ENCODE results near the gene LCN10.
A peak's percentile ranks its signal among the peaks of the same experiment; 100 is the strongest.
"Not testable (repeated sequence)": the region's sequence is repeated elsewhere in the genome, so short reads cannot be mapped to it uniquely, and the experiment has no call there.

Gene LCN10

DNA sequence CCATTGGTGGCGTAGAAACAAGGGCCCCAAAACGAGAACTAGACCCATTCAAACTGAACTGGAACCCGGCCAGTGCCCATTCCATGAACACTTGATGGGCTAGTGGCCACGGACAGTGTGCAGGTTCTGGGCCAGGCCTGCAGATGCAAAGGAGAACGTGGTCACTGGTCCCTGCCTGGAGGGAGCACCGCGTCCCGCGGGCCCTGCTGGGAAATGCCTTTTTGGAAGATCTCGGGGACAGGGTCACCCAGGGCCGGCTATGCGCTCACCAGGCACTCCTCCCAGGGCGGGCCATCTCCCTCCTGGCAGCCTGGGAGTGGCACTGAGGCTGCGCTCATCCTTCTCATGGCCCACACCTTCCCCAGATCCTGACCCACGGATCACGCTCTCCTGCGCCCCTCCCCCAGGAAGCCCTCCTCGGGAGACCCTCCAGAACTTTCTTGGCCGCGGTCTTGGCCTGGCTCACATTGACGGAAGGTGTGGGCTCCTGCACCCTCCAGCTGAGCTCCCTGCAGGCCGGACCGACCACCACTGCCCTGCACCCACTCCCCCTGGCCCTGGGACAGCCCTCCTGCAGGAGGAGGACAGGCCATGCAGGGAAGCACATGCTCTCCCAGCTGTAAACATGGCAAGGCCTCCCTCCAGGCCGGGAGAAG is 33.2 kb downstream of the LCN10 start:
- intact Hi-C loops (cut with DNase I): no loop called here
- no peak for DNase-seq

DNA sequence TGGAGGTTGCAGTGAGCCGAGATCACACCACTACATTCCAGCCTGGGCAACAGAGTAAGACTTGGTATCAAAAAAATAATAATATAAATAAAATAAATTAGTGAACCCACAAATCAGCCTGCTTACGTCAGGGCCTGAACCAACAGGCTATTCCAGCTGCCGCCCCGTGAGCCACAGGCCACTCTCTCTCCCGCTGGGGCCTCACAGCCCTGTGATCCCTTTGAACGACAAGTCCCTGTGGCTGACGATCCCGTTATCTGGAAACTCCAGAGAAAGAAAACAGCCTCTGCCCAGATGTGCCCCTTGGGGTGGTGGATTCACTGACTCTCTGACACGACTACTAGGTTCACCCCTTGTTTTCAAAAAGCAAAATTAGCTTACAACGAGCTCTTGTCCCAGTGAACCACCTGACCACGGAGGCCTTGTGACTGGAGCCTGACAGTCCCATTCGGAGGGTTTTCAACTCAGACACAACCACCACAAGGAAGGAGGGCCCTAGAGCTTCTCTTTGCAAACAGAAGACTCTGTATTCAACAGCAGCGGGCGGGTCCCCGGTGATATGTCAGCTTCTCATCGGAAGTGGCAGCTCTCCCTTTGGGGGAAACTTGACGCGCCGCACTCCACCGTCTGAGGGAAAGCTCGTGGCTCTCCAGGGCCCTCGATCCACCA is 34.8 kb downstream of the LCN10 start:
- peak in 1 of 10 donors; percentile 70 for DNase-seq
- intact Hi-C loops (cut with DNase I): no loop called here

DNA sequence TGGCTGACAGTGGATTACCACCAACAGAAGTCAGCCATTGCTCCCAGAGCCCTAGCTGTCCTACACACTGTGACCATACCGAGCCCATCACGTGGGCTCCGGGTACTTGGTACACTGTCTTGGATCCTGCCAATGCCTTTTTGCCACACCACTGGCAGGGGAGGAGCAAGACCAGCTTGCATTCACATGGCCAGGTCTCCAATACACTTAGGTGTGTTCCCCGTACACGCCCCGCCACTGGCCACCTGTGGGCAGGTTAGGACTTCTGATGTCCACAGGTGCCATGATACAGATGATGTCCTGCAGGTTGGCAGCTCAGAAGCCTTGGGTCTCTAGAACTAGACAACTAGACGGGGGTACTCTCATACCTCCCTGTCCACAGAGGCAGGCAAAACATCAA is 35.7 kb downstream of the LCN10 start:
- DNase-seq: no peak
- intact Hi-C loops (cut with DNase I): no loop called here

DNA sequence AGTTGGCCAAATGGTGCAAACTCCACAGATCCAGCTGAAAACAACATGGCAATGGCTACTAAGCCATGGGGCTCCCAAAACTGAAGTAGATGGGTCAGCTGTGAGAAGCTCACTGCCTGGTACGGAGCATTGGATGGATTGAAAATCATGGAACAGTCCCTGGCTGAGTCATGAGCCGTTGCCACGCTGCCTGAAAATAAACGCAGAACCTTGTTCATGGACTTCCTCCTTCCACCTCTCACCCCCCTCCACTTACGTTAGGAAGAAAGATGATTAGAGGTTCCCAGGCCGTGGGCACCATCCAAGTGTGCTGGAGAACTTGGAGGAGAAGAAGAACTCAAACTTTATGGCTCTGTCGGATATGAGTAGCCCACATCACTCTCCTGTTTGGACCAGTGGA is 37.2 kb downstream of the LCN10 start:
- intact Hi-C loops (cut with DNase I): no loop called here
- DNase-seq: no peak

DNA sequence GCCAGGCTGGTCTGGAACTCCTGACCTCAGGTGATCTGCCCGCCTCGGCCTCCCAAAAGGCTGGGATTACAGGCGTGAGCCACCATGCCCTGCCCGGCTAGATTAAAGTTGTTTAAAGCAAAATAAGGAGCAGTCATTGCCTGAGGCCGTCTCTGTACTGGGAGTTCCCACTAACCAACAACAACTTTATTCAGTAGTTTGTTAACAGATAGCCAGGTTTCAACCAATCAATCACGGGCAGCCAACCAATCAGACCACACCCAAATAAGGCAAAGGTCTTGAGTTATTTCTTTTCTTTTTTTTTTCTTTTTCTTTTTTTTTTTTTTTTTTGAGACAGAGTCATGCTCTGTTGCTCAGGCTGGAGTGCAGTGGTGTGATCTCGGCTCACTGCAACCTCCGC is 38.0 kb downstream of the LCN10 start:
- intact Hi-C loops (cut with DNase I); DNase-seq: not testable (repeated sequence)

DNA sequence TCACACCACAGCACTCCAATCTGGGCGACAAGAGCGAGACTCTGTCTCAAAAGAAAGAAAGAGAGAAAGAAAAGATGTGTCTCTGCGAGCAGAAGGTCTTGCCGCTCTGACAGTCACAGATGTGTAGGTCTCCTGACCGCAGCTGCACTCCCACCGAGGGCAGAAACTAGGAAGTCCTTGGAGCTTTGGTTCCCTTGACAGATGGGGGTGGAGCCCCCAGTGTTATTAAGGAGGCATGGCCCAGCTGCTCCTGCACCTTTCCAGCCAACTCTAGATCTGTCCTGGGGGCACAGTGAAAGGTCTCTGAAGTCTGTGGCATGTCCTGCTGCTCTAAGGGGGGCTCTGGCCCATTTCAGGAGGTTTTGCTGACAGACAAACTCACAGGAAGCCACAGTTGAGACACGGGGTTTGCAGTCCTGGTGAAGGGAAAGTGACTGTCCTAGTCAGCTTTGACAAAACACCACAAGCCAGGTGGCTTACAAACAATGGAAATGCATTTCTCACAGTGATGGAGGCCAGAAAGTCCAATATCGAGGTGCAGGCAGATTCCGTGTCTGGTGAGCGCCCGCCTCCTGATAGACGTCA is 39.4 kb downstream of the LCN10 start:
- DNase-seq: no peak
- intact Hi-C loops (cut with DNase I): no loop called here

DNA sequence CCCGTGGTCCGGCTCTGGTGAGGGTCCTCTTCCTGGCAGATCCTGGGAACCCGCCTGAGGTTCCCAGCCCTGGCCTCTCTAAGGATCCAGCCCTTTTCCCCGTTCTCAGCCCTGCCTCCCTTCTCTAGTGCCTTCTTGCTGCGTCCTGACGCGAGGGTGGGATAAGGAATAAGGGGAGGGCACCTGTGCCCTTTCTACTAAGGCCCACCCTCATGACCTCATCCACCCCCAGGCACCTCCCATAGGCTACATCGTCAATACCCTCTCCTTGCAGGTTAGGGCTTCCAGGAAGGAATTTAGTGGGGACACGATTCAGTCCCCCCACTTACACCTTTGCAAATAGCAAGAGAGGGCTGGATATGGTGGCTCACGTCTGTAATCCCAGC is 41.1 kb downstream of the LCN10 start:
- intact Hi-C loops (cut with DNase I): no loop called here
- no peak for DNase-seq

DNA sequence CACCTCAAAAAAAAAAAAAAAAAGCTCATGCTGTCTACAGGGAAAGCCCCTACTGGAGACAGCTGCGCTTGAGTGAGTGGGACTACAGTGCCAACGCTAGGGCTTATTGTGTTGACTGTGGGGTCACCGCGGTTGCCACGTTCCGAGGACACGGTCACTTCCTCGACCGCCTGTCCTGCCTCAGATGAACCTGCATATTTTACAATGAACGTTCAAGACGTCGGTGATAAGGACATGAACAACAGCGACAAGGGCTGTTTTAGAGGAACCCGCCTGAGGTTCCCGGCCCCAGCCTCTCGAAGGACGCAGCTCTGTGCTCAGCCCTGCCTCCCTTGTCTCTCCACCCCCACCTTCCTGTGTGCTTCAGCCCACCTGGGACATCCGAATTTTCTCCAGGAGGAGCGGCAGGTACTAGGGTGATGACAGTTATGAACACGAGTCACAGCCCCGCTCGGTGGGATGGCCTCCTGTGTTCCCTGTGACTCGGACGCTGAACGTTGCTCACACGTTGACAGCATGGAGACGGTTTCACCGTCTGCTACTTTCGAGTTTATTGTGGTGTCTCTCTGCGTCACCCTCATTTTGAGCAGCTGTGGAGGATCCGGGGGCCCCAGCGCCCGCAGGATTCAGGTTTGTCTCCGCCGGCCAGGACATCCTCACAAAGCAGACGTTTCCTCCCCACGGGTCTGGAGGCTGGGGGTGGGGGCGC is 41.6 kb downstream of the LCN10 start:
- intact Hi-C loops (cut with DNase I): no loop called here
- DNase-seq: no peak

DNA sequence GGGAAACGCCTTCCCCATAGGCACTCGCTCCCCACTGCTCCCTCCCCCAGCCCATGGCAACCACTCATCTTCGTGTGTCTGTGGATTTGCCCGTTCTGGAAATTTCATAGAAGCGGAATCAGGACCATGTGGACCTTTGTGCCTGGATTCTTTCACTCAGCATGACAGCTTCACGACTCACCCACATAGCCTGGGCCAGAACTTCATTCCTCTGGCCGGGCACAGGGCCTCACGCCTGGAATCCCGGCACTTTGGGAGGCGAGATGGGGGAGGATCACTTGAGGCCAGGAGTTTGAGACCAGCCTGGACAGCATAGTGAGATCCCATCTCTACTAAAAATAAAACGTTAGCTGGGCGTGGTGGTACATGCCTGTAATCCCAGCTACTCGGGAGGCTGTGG is 42.4 kb downstream of the LCN10 start:
- no peak for DNase-seq
- intact Hi-C loops (cut with DNase I): no loop called here

DNA sequence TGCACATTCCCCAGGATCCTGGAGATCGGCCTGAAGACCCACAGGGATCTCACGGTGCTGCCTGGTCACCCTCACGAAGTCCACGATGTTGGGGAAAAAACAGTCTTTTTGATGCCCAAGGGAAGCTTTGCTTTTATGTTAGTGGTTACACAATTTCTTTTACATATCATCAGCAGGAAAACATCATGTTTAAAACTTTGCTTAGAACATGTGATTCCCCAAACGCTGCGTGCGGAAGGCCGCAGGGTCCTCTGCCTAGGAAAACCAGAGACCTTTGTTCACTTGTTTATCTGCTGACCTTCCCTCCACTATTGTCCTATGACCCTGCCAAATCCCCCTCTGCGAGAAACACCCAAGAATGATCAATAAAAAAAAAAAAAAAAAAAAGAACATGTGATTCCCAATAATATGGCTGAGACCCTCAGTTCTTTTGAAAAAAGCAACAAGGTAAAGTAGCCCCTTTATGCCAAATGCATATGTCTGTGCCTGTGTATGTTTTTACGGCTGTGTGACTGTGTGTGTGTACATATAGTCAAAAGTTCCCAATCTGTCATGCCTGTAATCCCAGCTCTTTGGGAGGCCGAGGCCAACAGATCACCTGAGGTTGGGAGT is 44.0 kb downstream of the LCN10 start:
- no peak for DNase-seq
- intact Hi-C loops (cut with DNase I): no loop called here

DNA sequence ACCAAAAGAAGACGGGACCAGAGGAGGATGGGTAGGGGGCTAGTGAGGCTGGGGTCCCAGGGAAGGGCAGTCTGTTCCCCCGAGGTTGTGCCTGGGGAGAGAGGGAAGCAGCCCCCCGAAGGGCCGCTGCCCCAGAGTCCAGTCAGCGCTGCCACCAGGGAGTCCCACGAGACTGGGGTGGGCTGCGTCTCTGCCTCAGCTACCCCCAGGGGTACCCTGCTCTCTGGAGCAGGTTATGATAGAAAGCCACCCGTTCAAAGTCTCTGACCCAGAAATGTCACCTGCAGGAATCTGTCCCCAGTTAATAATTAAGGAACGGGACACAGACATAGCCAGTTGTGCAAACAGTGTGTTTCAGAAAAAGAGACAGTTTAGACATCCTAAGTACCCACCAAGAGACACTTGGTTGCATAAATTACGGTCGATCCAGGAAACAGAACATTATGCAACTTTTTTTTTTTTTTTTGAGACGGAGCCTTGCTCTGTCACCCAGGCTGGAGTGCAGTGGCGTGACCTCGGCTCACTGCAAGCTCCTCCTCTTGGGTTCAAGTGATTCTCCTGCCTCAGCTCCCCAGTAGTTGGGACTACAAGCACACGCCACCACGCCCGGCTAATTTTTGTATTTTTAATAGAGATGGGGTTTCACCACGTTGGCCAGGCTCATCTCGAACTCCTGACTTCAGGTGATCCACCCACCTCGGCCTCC is 44.8 kb downstream of the LCN10 start:
- intact Hi-C loops (cut with DNase I): no loop called here
- no peak for DNase-seq

DNA sequence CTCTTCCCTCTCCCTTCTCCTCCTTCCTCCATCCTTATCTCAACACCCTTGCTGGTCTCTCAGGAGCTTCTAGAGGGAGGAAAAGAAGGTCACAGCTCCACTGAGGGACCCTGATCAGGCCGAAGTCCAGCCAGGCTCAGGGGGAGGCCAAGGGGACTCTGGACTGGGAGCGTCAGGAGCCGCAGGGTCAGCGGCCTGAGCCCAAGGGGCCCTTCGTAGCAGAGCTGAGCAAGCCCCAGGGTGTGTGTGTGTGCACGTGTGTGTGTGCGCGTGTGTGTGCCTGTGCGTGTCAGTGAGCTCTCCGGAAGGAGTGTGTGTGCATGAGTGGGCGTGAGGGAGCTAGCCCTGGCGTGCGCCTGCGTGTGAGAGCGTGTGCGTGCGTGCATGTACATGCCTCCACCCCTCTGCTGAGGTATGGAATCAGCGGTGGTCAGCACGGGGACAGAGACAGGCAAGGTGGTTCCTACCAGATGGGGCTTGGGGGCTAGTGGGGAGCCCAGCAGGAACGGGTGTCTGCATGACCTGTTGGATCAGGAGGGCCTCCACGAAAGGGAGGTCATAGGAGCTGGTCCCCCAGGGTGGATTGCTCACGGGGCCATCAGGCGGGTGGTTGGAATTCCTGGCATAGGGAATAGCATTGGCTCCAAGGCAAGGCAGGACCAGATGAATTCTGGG is 45.5 kb downstream of the LCN10 start:
- no peak for DNase-seq
- intact Hi-C loops (cut with DNase I): no loop called here

DNA sequence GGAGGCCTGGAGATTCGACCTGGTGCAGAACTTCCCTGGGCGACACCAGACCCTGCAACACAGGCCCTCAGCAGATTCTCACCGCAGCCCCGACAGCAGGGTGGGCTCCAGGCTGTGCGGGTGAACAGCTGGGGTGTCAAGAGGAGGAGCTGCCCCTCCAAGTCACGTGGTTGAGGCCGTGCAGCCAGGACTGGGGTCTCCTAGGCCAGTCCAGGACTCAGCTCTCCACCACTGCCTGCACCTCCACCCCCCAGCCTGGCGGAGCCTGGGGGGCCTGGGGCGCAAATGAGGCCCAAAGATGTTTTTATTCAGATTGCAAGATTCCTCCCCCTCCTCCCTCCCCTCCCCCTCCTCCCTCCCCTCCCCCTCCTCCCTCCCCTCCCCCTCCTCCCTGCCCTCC is 46.2 kb downstream of the LCN10 start:
- no peak for DNase-seq
- intact Hi-C loops (cut with DNase I): no loop called here

DNA sequence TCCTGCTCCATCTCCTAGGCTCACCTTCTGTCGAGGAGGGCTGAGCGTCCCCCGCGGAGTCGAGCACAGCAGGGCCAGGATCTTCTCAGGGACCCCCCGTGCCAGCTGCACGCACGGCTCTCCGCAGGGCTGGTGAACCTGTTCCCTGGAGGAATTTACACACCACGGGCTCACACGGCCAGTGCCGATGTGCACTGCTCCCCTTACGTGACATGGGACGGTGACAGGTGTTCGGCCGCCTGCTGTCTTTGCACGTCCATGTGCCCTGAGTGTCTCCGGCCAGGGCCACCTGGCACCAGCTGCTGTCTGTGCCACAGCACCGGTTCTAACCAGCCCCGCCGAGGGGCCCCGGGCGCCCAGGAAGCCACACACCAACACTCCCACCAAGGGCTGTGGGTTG is 46.8 kb downstream of the LCN10 start:
- intact Hi-C loops (cut with DNase I): no loop called here
- DNase-seq: no peak

DNA sequence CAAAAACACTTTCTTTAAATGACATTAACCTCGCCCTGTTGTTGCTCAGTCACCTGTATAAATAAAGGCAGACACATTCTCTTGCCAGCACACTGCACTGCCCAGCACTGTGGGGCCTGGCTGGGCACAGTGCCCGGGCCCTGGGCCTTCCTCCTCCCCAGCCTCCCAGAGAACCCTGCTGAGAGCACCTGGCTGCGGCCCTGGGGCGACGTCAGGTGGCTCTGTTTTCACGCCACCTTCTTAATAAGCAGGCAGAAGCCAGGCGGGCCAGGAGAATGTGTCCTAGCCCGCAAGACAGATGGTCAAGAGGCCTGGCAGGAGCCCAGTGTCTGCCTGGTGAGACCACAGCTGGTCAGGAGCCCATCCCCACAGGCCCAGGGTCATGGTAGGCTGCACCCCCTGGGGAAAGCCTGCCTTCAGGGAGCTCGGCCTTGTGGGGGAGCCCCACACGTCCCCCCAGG is 47.3 kb downstream of the LCN10 start:
- DNase-seq: no peak
- intact Hi-C loops (cut with DNase I): no loop called here

DNA sequence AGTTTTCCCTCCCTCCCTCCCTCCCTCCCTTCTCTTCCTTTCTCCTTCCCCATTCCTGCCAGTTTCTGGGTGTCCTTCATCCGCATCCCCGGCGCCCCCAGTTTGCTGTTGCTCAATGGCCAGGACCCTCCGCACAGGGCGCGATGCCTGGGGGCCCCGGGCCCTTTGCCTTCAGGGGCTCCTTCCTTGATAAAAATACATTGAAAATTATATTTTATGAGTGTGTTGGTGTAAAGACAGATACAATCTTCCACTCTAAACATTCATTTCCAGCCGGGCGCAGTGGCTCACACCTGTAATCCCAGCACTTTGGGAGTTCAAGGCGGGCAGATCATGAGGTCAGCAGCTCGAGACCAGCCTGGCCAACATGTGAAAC is 47.9 kb downstream of the LCN10 start:
- intact Hi-C loops (cut with DNase I): no loop called here
- DNase-seq: no peak

DNA sequence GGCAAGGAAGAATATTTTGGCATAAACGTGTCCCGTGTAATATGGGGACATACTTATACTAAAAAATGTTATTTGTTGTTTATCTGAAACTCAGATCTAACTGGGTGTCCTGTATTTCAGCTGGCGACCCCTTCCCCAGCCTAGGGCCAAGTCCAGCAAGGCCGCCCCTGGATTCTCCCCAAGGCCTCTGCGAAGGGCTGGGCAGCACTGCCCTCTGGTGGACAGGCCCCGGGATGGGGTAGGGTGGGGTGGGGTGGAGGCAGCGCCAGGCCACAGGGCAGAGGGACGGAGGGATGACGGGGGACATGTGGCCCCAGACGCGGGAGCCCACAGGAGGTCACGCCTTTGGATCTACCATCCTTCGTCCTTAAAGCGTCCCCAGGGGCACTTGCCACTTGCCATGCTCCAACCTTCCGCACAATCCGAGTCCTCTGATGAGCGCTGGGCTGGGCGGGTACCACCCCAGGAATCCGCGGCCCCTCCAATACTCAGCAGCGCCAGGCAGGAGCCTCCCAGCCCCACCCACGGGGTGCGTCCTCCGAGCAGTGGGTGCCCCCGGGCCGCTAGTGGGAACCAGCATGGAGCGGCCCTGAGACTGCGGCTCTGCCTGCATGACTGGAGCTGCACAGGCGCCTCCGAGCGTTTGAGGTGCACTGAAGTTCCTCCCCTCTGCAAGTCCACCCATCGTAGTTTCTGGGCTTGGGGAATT is 48.4 kb downstream of the LCN10 start:
- intact Hi-C loops (cut with DNase I): no loop called here
- peak in 1 of 10 donors; percentile 40 for DNase-seq

DNA sequence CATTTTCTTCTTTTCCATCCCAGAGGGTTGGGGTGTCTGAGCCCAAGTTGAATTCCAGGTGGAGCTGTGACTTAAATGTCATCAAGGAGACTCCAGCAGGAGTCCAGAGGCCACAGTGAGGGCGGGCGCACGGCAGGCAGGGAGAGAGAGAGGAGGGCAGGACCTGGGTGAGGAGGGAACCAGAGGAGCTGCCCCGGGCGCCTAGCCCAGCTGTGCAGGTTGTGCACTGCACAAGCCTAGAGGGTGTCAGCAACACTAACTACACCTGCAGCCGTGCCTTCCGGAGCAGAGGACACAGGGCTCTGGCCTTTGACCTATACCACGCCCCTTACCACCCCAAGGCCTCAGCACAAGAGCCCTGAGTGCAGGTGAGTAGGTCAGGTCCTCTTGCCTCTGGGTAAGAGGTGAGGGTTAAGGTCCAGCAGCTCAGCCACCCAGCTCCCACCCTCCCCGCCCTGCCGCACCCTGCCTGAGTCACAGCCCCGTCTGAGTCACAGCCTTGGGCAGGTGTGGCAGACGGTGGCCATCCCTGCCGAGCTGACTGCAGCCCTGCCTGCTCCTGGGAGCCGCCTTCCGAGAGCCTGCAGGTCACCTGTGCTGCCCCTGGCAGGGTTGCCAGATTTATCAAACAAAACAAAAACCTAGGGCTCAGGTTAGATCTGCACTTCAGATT is 49.1 kb downstream of the LCN10 start:
- no peak for DNase-seq
- intact Hi-C loops (cut with DNase I): no loop called here

DNA sequence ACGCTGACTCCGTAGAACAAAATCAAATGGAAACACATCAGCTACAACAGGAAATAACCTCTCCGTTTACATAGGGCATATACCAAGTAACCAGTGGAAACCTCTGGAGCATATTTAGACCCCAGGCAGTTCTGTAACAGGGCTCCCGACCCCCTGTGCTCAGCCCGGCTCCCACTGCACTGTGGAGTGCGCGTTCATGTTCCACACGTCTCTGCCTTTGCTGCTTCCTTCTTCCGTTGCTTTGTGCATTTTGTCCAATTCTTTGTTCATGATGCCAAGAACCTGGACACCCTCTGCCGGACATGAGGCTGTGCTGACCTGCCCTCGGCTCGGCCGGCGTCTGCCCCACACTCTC is 49.6 kb downstream of the LCN10 start:
- intact Hi-C loops (cut with DNase I): no loop called here
- DNase-seq: no peak

Measured in posterior cingulate gyrus (tissue), 11 donors.